ENCODE data around the gene IRX4.

DNA sequence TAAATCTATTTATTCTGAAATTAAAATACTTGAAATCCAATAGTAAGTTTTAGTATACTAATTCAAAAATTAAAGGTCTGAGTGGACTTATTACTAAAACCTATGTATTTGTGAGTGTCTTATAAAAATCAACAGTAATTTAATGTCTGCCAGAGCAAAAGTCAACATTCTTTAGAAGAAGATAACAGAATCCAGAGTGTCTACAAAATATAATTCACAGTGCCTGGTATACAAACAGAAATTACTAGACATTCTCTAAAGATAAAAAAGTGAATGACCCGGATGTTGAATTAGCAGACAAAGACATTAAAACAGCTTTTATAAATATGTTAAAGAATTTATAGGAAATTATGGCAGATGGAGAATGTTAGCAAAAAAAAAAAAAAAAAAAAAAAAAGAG, 22.4 kb upstream of the IRX4 start:
- TF ChIP-seq, protein P1, sequence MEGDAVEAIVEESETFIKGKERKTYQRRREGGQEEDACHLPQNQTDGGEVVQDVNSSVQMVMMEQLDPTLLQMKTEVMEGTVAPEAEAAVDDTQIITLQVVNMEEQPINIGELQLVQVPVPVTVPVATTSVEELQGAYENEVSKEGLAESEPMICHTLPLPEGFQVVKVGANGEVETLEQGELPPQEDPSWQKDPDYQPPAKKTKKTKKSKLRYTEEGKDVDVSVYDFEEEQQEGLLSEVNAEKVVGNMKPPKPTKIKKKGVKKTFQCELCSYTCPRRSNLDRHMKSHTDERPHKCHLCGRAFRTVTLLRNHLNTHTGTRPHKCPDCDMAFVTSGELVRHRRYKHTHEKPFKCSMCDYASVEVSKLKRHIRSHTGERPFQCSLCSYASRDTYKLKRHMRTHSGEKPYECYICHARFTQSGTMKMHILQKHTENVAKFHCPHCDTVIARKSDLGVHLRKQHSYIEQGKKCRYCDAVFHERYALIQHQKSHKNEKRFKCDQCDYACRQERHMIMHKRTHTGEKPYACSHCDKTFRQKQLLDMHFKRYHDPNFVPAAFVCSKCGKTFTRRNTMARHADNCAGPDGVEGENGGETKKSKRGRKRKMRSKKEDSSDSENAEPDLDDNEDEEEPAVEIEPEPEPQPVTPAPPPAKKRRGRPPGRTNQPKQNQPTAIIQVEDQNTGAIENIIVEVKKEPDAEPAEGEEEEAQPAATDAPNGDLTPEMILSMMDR (IDR thresholded peaks at IDR 0.05) = no peak
- no peak for TF ChIP-seq POLR2A (IDR thresholded peaks at IDR 0.05)
